Stimulated activated CD4-positive, alpha-beta T cell treated with anti-CD3 and anti-CD28 coated beads, Interleukin-2, amount 100 ng/mL, for 24 hours (primary cell): ENCODE measurements around the gene PACRG.

Source experiments
- DNase-seq, 2 donors: peaks; one replicate each; pipeline ENCODE4 v3.0.0-alpha.2; 2020

PACRG gene

DNA sequence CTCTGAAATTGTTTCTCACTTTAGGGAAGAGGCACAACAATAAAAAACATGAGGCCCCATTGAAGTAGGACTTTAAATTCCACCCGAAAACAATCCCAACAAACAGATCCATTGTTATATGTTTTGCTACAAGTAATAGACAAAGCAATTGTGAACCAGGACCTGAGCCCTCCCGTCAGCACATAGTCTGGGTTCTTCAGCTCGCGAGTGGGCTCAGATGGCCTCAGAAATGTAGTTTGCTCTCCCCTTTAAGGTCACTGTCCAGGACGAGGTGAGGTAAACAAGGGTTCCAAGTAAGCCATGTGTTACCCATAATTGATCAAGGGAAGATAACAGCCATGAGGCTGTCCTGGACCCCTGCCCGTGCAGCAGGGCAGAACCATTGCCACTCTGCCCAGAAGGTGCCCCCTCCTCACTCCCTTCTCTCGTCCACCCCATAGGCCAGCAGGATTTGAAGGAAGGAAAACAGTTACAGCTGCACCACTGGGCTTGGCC lies 526.6 kb downstream of the PACRG start:
- DNase-seq: no peak

- no peak for DNase-seq
Observed at GRCh38 chr6:163255265-163255664, 527.5 kb downstream of the PACRG start.

DNA sequence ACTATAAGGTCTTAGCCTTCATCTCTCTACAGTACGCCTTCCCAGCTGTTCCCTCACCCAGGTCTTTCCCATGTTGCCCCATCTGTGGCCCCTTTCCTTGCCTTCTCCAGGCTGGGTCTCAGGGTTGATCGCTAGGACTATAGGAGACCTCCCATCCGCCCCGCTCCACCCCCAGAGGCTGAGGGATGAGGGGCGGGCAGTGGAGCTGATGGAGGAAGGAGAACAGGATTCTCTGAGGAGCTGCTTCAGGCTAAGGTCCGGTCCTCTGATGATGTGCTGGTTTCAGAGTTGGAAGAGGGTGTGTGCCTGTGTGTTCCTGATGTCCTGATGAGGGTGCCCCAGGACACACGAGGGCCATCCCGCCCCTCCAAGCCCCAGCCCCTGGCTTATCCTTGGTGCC lies 531.9 kb downstream of the PACRG start:
- DNase-seq: no peak

DNA sequence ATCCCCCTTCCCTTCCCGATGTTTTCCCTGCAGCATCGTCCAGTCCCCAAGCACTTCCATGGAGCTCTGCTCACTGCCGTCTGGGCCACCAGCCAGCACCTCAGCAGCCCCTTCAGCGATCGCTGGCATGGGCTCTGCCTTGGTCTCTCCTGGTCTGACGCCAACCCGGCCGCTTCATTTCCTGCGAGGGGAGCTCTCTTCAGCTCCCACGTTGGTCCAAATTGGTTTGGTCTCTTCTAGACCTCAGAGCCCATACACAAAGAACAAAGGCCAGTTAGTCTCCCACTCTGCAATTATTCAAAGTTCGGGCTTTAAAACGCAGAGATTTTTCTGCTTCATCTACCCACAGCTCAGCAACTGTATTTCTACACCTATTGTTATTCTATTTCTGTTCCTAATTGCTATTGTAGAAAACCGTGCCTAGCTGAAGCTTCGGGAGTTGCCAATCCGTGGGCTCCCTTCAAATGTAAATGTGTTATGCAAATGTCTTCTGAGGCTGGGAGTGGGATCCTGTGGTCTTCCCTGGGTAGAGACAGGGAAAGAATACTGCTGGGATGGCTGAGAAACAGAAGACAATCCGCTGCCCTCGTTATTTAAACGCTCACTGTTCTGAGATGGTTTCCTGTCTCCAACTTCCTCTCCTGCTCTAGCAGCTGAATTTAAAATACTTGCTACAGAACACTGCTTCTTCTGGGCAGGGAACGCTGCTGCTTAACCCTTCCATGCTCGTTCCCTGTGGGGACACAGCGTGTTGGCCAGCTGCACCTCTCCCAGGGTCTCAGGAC lies 532.5 kb downstream of the PACRG start:
- no peak for DNase-seq

DNA sequence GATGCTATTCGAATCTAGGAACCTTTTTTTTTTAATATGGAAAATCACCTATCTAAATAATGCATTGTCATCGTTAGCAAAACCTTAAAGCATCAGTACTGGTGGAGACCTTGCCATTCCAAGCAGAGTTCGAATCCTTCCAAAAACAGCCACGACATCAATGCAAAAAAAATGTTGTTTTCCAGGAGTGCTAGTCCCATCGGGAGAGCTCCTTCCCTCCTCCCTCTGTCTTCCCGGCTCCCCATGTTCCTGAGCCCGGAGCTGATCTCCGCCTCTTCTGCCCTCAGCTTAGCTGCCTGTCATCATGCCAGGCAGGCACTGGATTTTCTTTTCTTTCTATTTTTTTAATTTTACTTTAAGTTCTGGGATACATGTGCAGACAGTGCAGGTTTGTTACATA lies 533.1 kb downstream of the PACRG start:
- no peak for DNase-seq

- DNase-seq: no peak
Observed at GRCh38 chr6:163261361-163261760, 533.6 kb downstream of the PACRG start.

DNA sequence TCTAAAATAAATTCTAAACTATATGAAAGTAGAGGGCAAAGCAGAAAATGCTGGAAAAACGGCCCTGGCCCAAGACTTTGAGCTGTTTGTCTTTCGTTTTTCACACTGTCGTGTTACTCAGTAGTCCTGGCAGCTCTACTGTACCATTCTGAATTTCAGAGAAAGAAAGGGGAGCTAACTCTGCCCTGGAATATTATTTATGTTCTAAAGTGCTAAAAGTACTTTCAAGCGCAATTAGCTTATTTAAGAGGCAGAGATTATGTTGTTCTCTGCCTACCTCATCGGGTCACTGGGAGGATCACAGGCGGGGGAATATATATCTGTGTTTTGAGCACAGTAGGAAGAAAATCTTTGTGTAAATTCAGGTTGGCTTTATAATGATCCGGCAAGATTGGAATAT lies 534.3 kb downstream of the PACRG start:
- DNase-seq: no peak

DNA sequence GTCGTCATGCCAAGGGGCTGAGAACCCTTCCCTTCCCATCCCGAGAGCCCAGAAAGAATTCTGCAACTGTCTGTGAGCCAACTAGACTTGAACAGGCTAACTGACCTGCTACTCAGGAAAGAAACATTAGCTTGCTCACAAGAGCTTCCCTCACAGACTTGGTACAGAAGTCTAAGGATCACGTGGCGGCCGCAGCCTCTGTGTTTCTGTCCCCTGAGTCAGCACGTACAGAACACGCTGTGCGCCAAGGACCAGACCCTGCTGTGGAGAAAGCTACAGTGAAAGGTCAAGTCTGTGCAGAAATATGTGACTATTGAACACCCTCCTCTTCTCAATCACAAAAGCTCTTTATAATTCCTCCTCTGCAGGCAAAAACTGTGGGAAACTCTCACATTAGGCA lies 535.4 kb downstream of the PACRG start:
- DNase-seq: no peak

GRCh38 chr6:163263998-163264661 lies 536.4 kb downstream of the PACRG start:
- DNase-seq: no peak

DNA sequence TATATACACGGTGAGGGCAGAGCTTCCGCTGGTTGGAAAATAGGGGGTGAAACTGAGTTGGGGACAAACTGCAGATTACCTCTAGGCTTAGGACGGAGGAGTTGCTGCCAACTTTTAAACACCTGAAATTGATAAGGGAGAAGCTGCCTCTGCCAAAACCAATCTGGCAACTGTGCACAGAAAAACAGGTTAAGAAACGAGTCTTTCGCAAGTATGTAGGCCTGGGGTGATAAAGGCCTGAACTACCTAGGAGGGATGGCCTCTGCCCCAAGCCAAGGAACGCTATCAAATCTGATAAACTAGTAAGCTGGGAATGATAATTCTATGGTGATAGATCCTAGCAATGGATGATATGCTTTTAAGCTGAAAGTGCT lies 536.9 kb downstream of the PACRG start:
- DNase-seq: no peak

GRCh38 chr6:163281634-163282033 lies 553.9 kb downstream of the PACRG start:
- no peak for DNase-seq

- DNase-seq: no peak
Observed at GRCh38 chr6:163282672-163283071, 554.9 kb downstream of the PACRG start.

GRCh38 chr6:163284151-163284550 lies 556.4 kb downstream of the PACRG start:
- DNase-seq: no peak

DNA sequence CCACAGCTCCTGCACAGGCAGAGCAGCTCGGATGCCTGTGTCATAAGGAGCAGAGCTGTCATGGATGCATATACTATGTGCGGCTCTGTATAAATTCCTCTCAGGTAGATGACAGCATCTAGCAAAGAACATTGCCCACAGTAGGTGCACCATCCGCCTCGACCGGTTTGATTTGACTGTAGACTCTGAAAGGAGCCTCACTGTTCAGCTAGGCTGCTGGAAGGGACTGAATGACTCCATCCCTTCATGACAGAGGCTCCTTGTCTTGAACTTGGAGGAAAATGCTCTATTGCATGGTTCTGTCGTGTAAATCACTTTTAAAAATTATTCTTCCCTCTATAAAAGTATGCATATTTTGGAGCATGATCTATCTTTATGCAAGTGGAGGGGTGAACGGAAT lies 557.9 kb downstream of the PACRG start:
- DNase-seq: no peak

- no peak for DNase-seq
Observed at GRCh38 chr6:163287626-163288025, 559.9 kb downstream of the PACRG start.

DNA sequence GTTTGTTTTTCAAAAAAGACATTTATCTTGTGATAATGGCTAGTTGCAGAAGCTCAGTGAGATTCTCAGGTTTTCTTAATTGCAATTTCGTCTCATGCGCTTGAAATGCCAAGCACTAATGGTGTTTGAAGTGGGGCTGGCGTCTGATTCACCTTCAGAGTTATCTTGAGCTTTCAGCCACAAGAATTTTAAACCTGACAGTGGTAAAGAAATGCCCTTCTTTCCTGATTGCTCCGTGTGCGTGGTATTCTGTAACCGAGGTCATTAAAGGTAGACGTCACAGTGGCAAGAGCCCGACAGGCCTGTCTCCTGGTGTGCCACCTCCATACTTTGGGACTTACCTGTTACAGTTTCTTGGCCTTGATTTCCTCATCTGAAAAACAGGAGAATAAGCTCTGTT lies 560.3 kb downstream of the PACRG start:
- DNase-seq: no peak

- DNase-seq: no peak
Observed at GRCh38 chr6:163288915-163289314, 561.1 kb downstream of the PACRG start.

GRCh38 chr6:163289447-163289846 lies 561.7 kb downstream of the PACRG start:
- DNase-seq: no peak

- DNase-seq: no peak
Observed at GRCh38 chr6:163290545-163291274, 562.9 kb downstream of the PACRG start.

GRCh38 chr6:163291622-163292021 lies 563.8 kb downstream of the PACRG start:
- no peak for DNase-seq

GRCh38 chr6:163293286-163293685 lies 565.5 kb downstream of the PACRG start:
- DNase-seq: no peak

GRCh38 chr6:163294734-163295133 lies 567.0 kb downstream of the PACRG start:
- no peak for DNase-seq

GRCh38 chr6:163296835-163297519 lies 569.2 kb downstream of the PACRG start:
- DNase-seq: no peak
